ENCODE results near the gene CORO2B.

The CORO2B gene

GRCh38 chr15:68565726-68566125 lies 13.1 kb upstream of the CORO2B start:
- no peak for DNase-seq (ENCODE audit: low read depth)
- H3K4me3 ChIP-seq (ENCODE audit: low read length): no peak overlapping the region
- TF ChIP-seq CTCF (conservative IDR thresholded peaks at IDR 0.05; ENCODE audit: low read depth, low read length): no peak

- H3K4me3 ChIP-seq (ENCODE audit: low read length): no peak overlapping the region
- no peak for TF ChIP-seq CTCF (conservative IDR thresholded peaks at IDR 0.05; ENCODE audit: low read depth, low read length)
- DNase-seq (ENCODE audit: low read depth): no peak
These were observed 12.3 kb upstream of the CORO2B start for GRCh38 chr15:68566377-68566954.

GRCh38 chr15:68567345-68567744 lies 11.4 kb upstream of the CORO2B start:
- H3K4me3 ChIP-seq (ENCODE audit: low read length): no peak overlapping the region
- no peak for DNase-seq (ENCODE audit: low read depth)
- no peak for TF ChIP-seq CTCF (conservative IDR thresholded peaks at IDR 0.05; ENCODE audit: low read depth, low read length)

- no peak for DNase-seq (ENCODE audit: low read depth)
- no peak for TF ChIP-seq CTCF (conservative IDR thresholded peaks at IDR 0.05; ENCODE audit: low read depth, low read length)
- H3K4me3 ChIP-seq (ENCODE audit: low read length): no peak overlapping the region
These were observed 7.8 kb upstream of the CORO2B start for GRCh38 chr15:68570974-68571373.

GRCh38 chr15:68571582-68571981 lies 7.2 kb upstream of the CORO2B start:
- no peak for DNase-seq (ENCODE audit: low read depth)
- no peak overlapping the region for H3K4me3 ChIP-seq (ENCODE audit: low read length)
- TF ChIP-seq CTCF (conservative IDR thresholded peaks at IDR 0.05; ENCODE audit: low read depth, low read length): no peak

GRCh38 chr15:68572309-68572708 lies 6.5 kb upstream of the CORO2B start:
- DNase-seq (ENCODE audit: low read depth): no peak
- no peak overlapping the region for H3K4me3 ChIP-seq (ENCODE audit: low read length)
- no peak for TF ChIP-seq CTCF (conservative IDR thresholded peaks at IDR 0.05; ENCODE audit: low read depth, low read length)

- no peak for DNase-seq (ENCODE audit: low read depth)
- TF ChIP-seq CTCF (conservative IDR thresholded peaks at IDR 0.05; ENCODE audit: low read depth, low read length): no peak
- no peak overlapping the region for H3K4me3 ChIP-seq (ENCODE audit: low read length)
These were observed 5.9 kb upstream of the CORO2B start for GRCh38 chr15:68572921-68573320.
